Measurements from ENCODE around the gene CAPN5. TPM values are rescaled to one million over a fixed set of nuclear protein-coding genes. Genes with fewer than 3 reads are reported as not detected.

Gene CAPN5
- total RNA-seq, 1 experiment from 2014 or later = 22.3 TPM

- intact Hi-C loops (cut with micrococcal nuclease; ENCODE audit: unreplicated experiment) = no loop called here
- Mint-ChIP-seq H3K27ac (ENCODE audit: unreplicated experiment) (no peak overlapping the region), H3K9me3 (ENCODE audit: low read depth, unreplicated experiment) (no peaks in the 10 kb centered on the region), H3K4me1 (ENCODE audit: low read depth, unreplicated experiment) (peaks cover 62% of the 10 kb centered on the region), H3K4me3 (ENCODE audit: low read depth, unreplicated experiment) (peak overlapping the region; percentile 79), H3K36me3 (ENCODE audit: insufficient read depth, unreplicated experiment) (peaks cover 31% of the 10 kb centered on the region), H3K27me3 (ENCODE audit: unreplicated experiment) (no peaks in the 10 kb centered on the region)
- BruUV-seq (replicated peaks) = no TSS peak
- CTCF ChIA-PET = no interaction called here
- no peak for DNase-seq
- TF ChIP-seq CTCF (IDR thresholded peaks at IDR 0.05; ENCODE audit: unreplicated experiment) = no peak
Observed at GRCh38 chr11:77068457-77069335, 1.9 kb downstream of the CAPN5 start.

GRCh38 chr11:77069336-77069968, 2.7 kb downstream of the CAPN5 start:
- TF ChIP-seq CTCF (IDR thresholded peaks at IDR 0.05; ENCODE audit: unreplicated experiment) = no peak
- peaks cover 31% of the 10 kb centered on the region for H3K36me3 Mint-ChIP-seq (ENCODE audit: insufficient read depth, unreplicated experiment)
- CTCF ChIA-PET = interaction anchor here (0.6 kb wide), 2 partner anchors 12 to 22 kb away, joined by 3 to 6 read pairs; no protein-coding TSS in a partner anchor
- H3K4me1 Mint-ChIP-seq (ENCODE audit: low read depth, unreplicated experiment) = peaks cover 67% of the 10 kb centered on the region
- H3K27me3 Mint-ChIP-seq (ENCODE audit: unreplicated experiment) = no peaks in the 10 kb centered on the region
- DNase-seq = no peak
- H3K27ac Mint-ChIP-seq (ENCODE audit: unreplicated experiment) = no peak overlapping the region
- intact Hi-C loops (cut with micrococcal nuclease; ENCODE audit: unreplicated experiment) = no loop called here
- BruUV-seq (replicated peaks) = TSS peak; percentile 23
- no peaks in the 10 kb centered on the region for H3K9me3 Mint-ChIP-seq (ENCODE audit: low read depth, unreplicated experiment)
- H3K4me3 Mint-ChIP-seq (ENCODE audit: low read depth, unreplicated experiment) = no peak overlapping the region

GRCh38 chr11:77069969-77070582, 3.3 kb downstream of the CAPN5 start:
- BruUV-seq (replicated peaks) = no TSS peak
- intact Hi-C loops (cut with micrococcal nuclease; ENCODE audit: unreplicated experiment) = no loop called here
- H3K36me3 Mint-ChIP-seq (ENCODE audit: insufficient read depth, unreplicated experiment) = peaks cover 35% of the 10 kb centered on the region
- CTCF ChIA-PET = interaction anchor here (0.6 kb wide), 2 partner anchors 13 to 23 kb away, joined by 3 to 6 read pairs; no protein-coding TSS in a partner anchor
- peaks cover 67% of the 10 kb centered on the region for H3K4me1 Mint-ChIP-seq (ENCODE audit: low read depth, unreplicated experiment)
- no peak overlapping the region for H3K4me3 Mint-ChIP-seq (ENCODE audit: low read depth, unreplicated experiment)
- H3K9me3 Mint-ChIP-seq (ENCODE audit: low read depth, unreplicated experiment) = no peaks in the 10 kb centered on the region
- H3K27me3 Mint-ChIP-seq (ENCODE audit: unreplicated experiment) = no peaks in the 10 kb centered on the region
- no peak overlapping the region for H3K27ac Mint-ChIP-seq (ENCODE audit: unreplicated experiment)
- no peak for TF ChIP-seq CTCF (IDR thresholded peaks at IDR 0.05; ENCODE audit: unreplicated experiment)
- no peak for DNase-seq

GRCh38 chr11:77071077-77071476, 4.3 kb downstream of the CAPN5 start:
- no peak for TF ChIP-seq CTCF (IDR thresholded peaks at IDR 0.05; ENCODE audit: unreplicated experiment)
- H3K27me3 Mint-ChIP-seq (ENCODE audit: unreplicated experiment) = no peaks in the 10 kb centered on the region
- H3K4me1 Mint-ChIP-seq (ENCODE audit: low read depth, unreplicated experiment) = peaks cover 68% of the 10 kb centered on the region
- no TSS peak for BruUV-seq (replicated peaks)
- H3K36me3 Mint-ChIP-seq (ENCODE audit: insufficient read depth, unreplicated experiment) = peaks cover 32% of the 10 kb centered on the region
- H3K9me3 Mint-ChIP-seq (ENCODE audit: low read depth, unreplicated experiment) = no peaks in the 10 kb centered on the region
- H3K4me3 Mint-ChIP-seq (ENCODE audit: low read depth, unreplicated experiment) = no peak overlapping the region
- DNase-seq = no peak
- no peak overlapping the region for H3K27ac Mint-ChIP-seq (ENCODE audit: unreplicated experiment)
- CTCF ChIA-PET = no interaction called here
- intact Hi-C loops (cut with micrococcal nuclease; ENCODE audit: unreplicated experiment) = no loop called here

Measured in Calu3 (cell line).